ENCODE measurements around the gene DUSP18. TPM values are rescaled to one million over a fixed set of nuclear protein-coding genes. Genes with fewer than 3 reads are reported as not detected.

DUSP18 gene
- total and polyA plus RNA-seq, 2 of the 4 experiments (the other 2 are of a cell fraction): 14.9 TPM

Other genes starting within 250 kb of the DUSP18 start
- gene MTFP1, start 242.1 kb downstream of the DUSP18 start, total RNA-seq (2012; rRNA removed): 5.6 and 7.3 TPM in 2 replicates
- gene MTFP1, start 242.1 kb downstream of the DUSP18 start, polyA plus RNA-seq (2012; rRNA removed): 7.7 and 8.1 TPM in 2 replicates
- not detected in 2 replicates for gene SEC14L3, start 195.9 kb downstream of the DUSP18 start, total RNA-seq (2012; rRNA removed)
- gene SEC14L3, start 195.9 kb downstream of the DUSP18 start, polyA plus RNA-seq (2012; rRNA removed): not detected in 2 replicates
- gene SEC14L4, start 162.2 kb downstream of the DUSP18 start, total RNA-seq (2012; rRNA removed): not detected in 2 replicates
- gene SEC14L4, start 162.2 kb downstream of the DUSP18 start, polyA plus RNA-seq (2012; rRNA removed): not detected in 2 replicates
- not detected in 2 replicates for gene SEC14L6, start 121.1 kb downstream of the DUSP18 start, total RNA-seq (2012; rRNA removed)
- 0.09 TPM in 1 of 2 replicates, not detected in the other for gene SEC14L6, start 121.1 kb downstream of the DUSP18 start, polyA plus RNA-seq (2012; rRNA removed)
- gene GAL3ST1, start 93.2 kb downstream of the DUSP18 start, total RNA-seq (2012; rRNA removed): not detected in 2 replicates
- not detected in 2 replicates for gene GAL3ST1, start 93.2 kb downstream of the DUSP18 start, polyA plus RNA-seq (2012; rRNA removed)
- 118 and 142 TPM in 2 replicates for gene PES1, start 76.0 kb downstream of the DUSP18 start, total RNA-seq (2012; rRNA removed)
- gene PES1, start 76.0 kb downstream of the DUSP18 start, polyA plus RNA-seq (2012; rRNA removed): 113 and 120 TPM in 2 replicates
- 0.56 and 1.3 TPM in 2 replicates for gene TCN2, start 60.7 kb downstream of the DUSP18 start, total RNA-seq (2012; rRNA removed)
- 3.6 and 4.0 TPM in 2 replicates for gene TCN2, start 60.7 kb downstream of the DUSP18 start, polyA plus RNA-seq (2012; rRNA removed)
- 6.8 and 6.9 TPM in 2 replicates for gene SLC35E4, start 32.1 kb downstream of the DUSP18 start, total RNA-seq (2012; rRNA removed)
- 5.7 and 7.8 TPM in 2 replicates for gene SLC35E4, start 32.1 kb downstream of the DUSP18 start, polyA plus RNA-seq (2012; rRNA removed)
- gene OSBP2, start 27.0 kb upstream of the DUSP18 start, total RNA-seq (2012; rRNA removed): 1.7 and 2.2 TPM in 2 replicates
- gene OSBP2, start 27.0 kb upstream of the DUSP18 start, polyA plus RNA-seq (2012; rRNA removed): 1.8 and 2.2 TPM in 2 replicates